Muscle layer of colon (tissue), 2 donors: ENCODE measurements around the gene UBAC2.

Source experiments
- H3K27ac ChIP-seq: one replicate; pipeline ENCODE4 v1.7.0; 2013; ENCODE audit warnings: low read depth, mild to moderate bottlenecking, low read length, moderate library complexity
- H3K27me3 ChIP-seq, 2 donors: one replicate each; pipeline ENCODE4 v1.7.0; 2013; ENCODE audit warnings: low read length in 2 of 2, mild to moderate bottlenecking in 2 of 2; ENCODE audit not compliant: insufficient read depth in 2 of 2, control insufficient read depth in 1 of 2
- H3K36me3 ChIP-seq: one replicate; pipeline ENCODE4 v1.7.0; 2013; ENCODE audit warnings: mild to moderate bottlenecking, low read length; ENCODE audit not compliant: insufficient read depth
- H3K4me1 ChIP-seq: one replicate; pipeline ENCODE4 v1.7.0; 2013; ENCODE audit warnings: mild to moderate bottlenecking, low read length; ENCODE audit not compliant: insufficient read depth
- H3K4me3 ChIP-seq, 2 donors: one replicate each; pipeline ENCODE4 v1.7.0; 2013; ENCODE audit warnings: low read length in 2 of 2, low read depth in 1 of 2, mild to moderate bottlenecking in 1 of 2, moderate library complexity in 1 of 2
- H3K9ac ChIP-seq: one replicate; pipeline ENCODE4 v1.7.0; 2013; ENCODE audit warnings: low read length
- H3K9me3 ChIP-seq: one replicate; pipeline ENCODE4 v1.7.0; 2013; ENCODE audit warnings: mild to moderate bottlenecking, low read length
- donor health status: abdominal sarcoma.
- donor health status: Adenocarcinoma of cecum.

UBAC2 gene

GRCh38 chr13:99350191-99350590 is 149.5 kb downstream of the UBAC2 start:
- no peaks in the 10 kb centered on the region for H3K9me3 ChIP-seq
- H3K27me3 ChIP-seq: no peaks in the 10 kb centered on the region
- H3K27ac ChIP-seq: no peak overlapping the region
- peaks cover 1% of the 10 kb centered on the region for H3K36me3 ChIP-seq
- H3K9ac ChIP-seq: no peak overlapping the region
- H3K4me3 ChIP-seq: no peak overlapping the region
- H3K4me1 ChIP-seq: no peaks in the 10 kb centered on the region

- Histone ChIP-seq H3K27ac (no peak overlapping the region), H3K9me3 (no peaks in the 10 kb centered on the region), H3K27me3 (no peaks in the 10 kb centered on the region), H3K4me1 (peaks cover 8% of the 10 kb centered on the region), H3K36me3 (no peaks in the 10 kb centered on the region), H3K4me3 (no peak overlapping the region), H3K9ac (no peak overlapping the region)
Observed at GRCh38 chr13:99351772-99352171, 151.1 kb downstream of the UBAC2 start.

GRCh38 chr13:99352351-99353245 is 151.9 kb downstream of the UBAC2 start:
- no peaks in the 10 kb centered on the region for H3K36me3 ChIP-seq
- H3K9ac ChIP-seq: no peak overlapping the region
- peaks cover 14% of the 10 kb centered on the region for H3K4me1 ChIP-seq
- H3K9me3 ChIP-seq: no peaks in the 10 kb centered on the region
- no peak overlapping the region for H3K4me3 ChIP-seq
- no peak overlapping the region for H3K27ac ChIP-seq
- H3K27me3 ChIP-seq: no peaks in the 10 kb centered on the region

- Histone ChIP-seq H3K4me1 (peaks cover 20% of the 10 kb centered on the region), H3K27me3 (no peaks in the 10 kb centered on the region), H3K4me3 (no peak overlapping the region), H3K36me3 (no peaks in the 10 kb centered on the region), H3K27ac (no peak overlapping the region), H3K9me3 (no peaks in the 10 kb centered on the region), H3K9ac (no peak overlapping the region)
Observed at GRCh38 chr13:99353246-99353600, 152.6 kb downstream of the UBAC2 start.

- no peak overlapping the region for H3K9ac ChIP-seq
- no peak overlapping the region for H3K4me3 ChIP-seq
- H3K36me3 ChIP-seq: no peaks in the 10 kb centered on the region
- peaks cover 20% of the 10 kb centered on the region for H3K4me1 ChIP-seq
- H3K9me3 ChIP-seq: no peaks in the 10 kb centered on the region
- no peaks in the 10 kb centered on the region for H3K27me3 ChIP-seq
- no peak overlapping the region for H3K27ac ChIP-seq
Observed at GRCh38 chr13:99353836-99354235, 153.2 kb downstream of the UBAC2 start.

GRCh38 chr13:99354371-99354951 is 153.8 kb downstream of the UBAC2 start:
- Histone ChIP-seq H3K27me3 (no peaks in the 10 kb centered on the region), H3K4me1 (peaks cover 20% of the 10 kb centered on the region), H3K9ac (no peak overlapping the region), H3K27ac (no peak overlapping the region), H3K4me3 (no peak overlapping the region), H3K9me3 (no peaks in the 10 kb centered on the region), H3K36me3 (no peaks in the 10 kb centered on the region)

GRCh38 chr13:99355267-99356011 is 154.8 kb downstream of the UBAC2 start:
- H3K27ac ChIP-seq: no peak overlapping the region
- H3K27me3 ChIP-seq: no peaks in the 10 kb centered on the region
- H3K4me3 ChIP-seq: peak overlapping the region in 1 of 2 donors; percentile 29
- H3K9ac ChIP-seq: no peak overlapping the region
- no peaks in the 10 kb centered on the region for H3K9me3 ChIP-seq
- H3K36me3 ChIP-seq: no peaks in the 10 kb centered on the region
- peaks cover 20% of the 10 kb centered on the region for H3K4me1 ChIP-seq

- no peaks in the 10 kb centered on the region for H3K27me3 ChIP-seq
- H3K4me1 ChIP-seq: peaks cover 20% of the 10 kb centered on the region
- peak overlapping the region in 1 of 2 donors; percentile 29 for H3K4me3 ChIP-seq
- no peak overlapping the region for H3K9ac ChIP-seq
- H3K27ac ChIP-seq: no peak overlapping the region
- no peaks in the 10 kb centered on the region for H3K9me3 ChIP-seq
- H3K36me3 ChIP-seq: no peaks in the 10 kb centered on the region
Observed at GRCh38 chr13:99356012-99356261, 155.3 kb downstream of the UBAC2 start.

- no peak overlapping the region for H3K27ac ChIP-seq
- H3K9ac ChIP-seq: no peak overlapping the region
- peaks cover 20% of the 10 kb centered on the region for H3K4me1 ChIP-seq
- no peaks in the 10 kb centered on the region for H3K9me3 ChIP-seq
- H3K36me3 ChIP-seq: no peaks in the 10 kb centered on the region
- H3K27me3 ChIP-seq: no peaks in the 10 kb centered on the region
- H3K4me3 ChIP-seq: peak overlapping the region in 1 of 2 donors; percentile 29
Observed at GRCh38 chr13:99356262-99357091, 155.8 kb downstream of the UBAC2 start.

GRCh38 chr13:99357131-99357596 is 156.5 kb downstream of the UBAC2 start:
- Histone ChIP-seq H3K4me3 (peak overlapping the region in 1 of 2 donors; percentile 29), H3K9ac (no peak overlapping the region), H3K27ac (no peak overlapping the region), H3K9me3 (no peaks in the 10 kb centered on the region), H3K27me3 (no peaks in the 10 kb centered on the region), H3K36me3 (no peaks in the 10 kb centered on the region), H3K4me1 (peaks cover 20% of the 10 kb centered on the region)

GRCh38 chr13:99357941-99358340 is 157.3 kb downstream of the UBAC2 start:
- Histone ChIP-seq H3K9ac (no peak overlapping the region), H3K4me3 (no peak overlapping the region), H3K27ac (no peak overlapping the region), H3K4me1 (peaks cover 20% of the 10 kb centered on the region), H3K36me3 (no peaks in the 10 kb centered on the region), H3K9me3 (no peaks in the 10 kb centered on the region), H3K27me3 (no peaks in the 10 kb centered on the region)
